DOHH2 (cell line): ENCODE data around the gene TMEM52.

Source experiments
- EZH2phosphoT487 ChIP-seq: fragments of 200-600 bp; sonication (generic); IDR thresholded peaks from 2 replicates; pipeline ENCODE4 v1.6.1; 2017; ENCODE audit warnings: borderline replicate concordance, mild to moderate bottlenecking, antibody characterized with exemption, low read length, moderate library complexity, mixed read lengths
- TF ChIP-seq, protein P1 (sequence below): fragments of 200-600 bp; sonication (generic); IDR thresholded peaks from one replicate; pipeline ENCODE4 v1.5.1; 2014; ENCODE audit warnings: antibody characterized with exemption, mild to moderate bottlenecking, low read depth, low read length; ENCODE audit not compliant: poor library complexity, severe bottlenecking

DNA sequence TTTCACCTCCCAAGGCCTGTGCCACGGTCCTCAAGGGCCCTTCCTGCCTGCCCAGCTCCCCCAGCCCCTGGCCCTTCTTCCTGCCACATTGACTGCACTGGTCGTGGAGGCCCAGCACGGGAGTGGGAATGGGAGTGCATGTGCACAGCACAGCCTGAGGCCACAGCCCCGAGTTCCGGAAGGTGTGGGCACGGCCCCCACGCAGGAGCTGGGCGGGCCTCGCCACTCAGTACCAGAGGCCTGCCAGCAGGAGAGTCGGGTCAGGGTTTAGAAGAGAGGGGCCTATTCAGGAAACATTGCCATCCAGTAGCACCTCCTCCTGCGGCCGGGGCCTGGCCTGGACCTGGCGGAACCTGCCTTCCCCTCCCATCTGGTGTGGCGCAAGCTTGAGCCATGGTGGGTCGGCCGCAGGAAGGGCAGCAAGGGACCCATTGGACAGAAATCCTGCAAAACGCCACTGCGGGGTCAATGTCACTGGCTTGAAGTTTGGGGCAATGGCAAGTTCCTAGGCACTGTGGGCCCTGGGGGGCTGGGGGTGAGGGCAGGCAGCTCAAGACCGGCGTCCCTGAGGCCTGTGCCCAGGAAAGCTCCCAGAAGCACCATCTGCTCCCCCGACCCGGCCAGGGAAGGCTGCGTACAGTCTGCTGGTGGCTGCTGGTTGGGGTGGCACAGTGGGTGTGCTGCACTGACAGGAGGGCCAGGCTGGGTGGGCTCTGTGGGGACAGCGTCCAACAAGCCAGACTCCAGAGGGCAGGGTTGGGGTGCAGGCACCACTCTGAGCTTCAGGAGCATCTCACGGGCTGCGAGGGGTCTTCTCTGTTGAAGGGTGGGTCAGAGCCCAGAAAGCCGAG lies 1.8 kb upstream of the TMEM52 start:
- TF ChIP-seq, protein P1, sequence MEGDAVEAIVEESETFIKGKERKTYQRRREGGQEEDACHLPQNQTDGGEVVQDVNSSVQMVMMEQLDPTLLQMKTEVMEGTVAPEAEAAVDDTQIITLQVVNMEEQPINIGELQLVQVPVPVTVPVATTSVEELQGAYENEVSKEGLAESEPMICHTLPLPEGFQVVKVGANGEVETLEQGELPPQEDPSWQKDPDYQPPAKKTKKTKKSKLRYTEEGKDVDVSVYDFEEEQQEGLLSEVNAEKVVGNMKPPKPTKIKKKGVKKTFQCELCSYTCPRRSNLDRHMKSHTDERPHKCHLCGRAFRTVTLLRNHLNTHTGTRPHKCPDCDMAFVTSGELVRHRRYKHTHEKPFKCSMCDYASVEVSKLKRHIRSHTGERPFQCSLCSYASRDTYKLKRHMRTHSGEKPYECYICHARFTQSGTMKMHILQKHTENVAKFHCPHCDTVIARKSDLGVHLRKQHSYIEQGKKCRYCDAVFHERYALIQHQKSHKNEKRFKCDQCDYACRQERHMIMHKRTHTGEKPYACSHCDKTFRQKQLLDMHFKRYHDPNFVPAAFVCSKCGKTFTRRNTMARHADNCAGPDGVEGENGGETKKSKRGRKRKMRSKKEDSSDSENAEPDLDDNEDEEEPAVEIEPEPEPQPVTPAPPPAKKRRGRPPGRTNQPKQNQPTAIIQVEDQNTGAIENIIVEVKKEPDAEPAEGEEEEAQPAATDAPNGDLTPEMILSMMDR = no peak
- no peak for TF ChIP-seq EZH2phosphoT487
